ENCODE measurements around the gene KDM6A. TPM values are rescaled to one million over a fixed set of nuclear protein-coding genes. Genes with fewer than 3 reads are reported as not detected.
A peak's percentile ranks its signal among the peaks of the same experiment; 100 is the strongest.

The KDM6A gene
- total and polyA plus RNA-seq, 2 of the 13 experiments (the other 11 are each of a cell fraction or from before 2014, with no cell fraction given): 16.7 to 18.2 TPM

GRCh38 chrX:45134315-45134731 is 261.3 kb downstream of the KDM6A start:
- H2AFZ ChIP-seq (ENCODE audit: low read length): peak overlapping the region; percentile 88
- H3K4me3 ChIP-seq (replicated peaks in 1 of 3; ENCODE audit: insufficient read depth in 1 of 3, low read depth in 2 of 3, low read length in 3 of 3): peak overlapping the region; percentile 41 to 57 (median 55); a peak in 5 of 6 replicates
- in situ Hi-C loops (cut with HindIII; ENCODE audit: extremely low pct_ligation_motif_present, low pct_unique_long_range_greater_than_20kb): no loop called here
- H3K9me3 ChIP-seq (ENCODE audit: low read length): no peaks in the 10 kb centered on the region
- H3K27me3 ChIP-seq (ENCODE audit: control insufficient read depth in 1 of 2, insufficient read depth in 2 of 2, low read length in 2 of 2): no peaks in the 10 kb centered on the region
- intact Hi-C loops (cut with micrococcal nuclease; ENCODE audit: unreplicated experiment): no loop called here
- 5% methylated on average over 4 of the region's 7 CpGs for WGBS (ENCODE audit: low lambda C conversion rate)
- H3K27ac ChIP-seq (ENCODE audit: extremely low read length, insufficient read depth, low read length): peak overlapping the region; percentile 68
- H3K4me2 ChIP-seq (ENCODE audit: low read depth, low read length): peak overlapping the region; percentile 84
- H3K36me3 ChIP-seq (replicated peaks in 1 of 2; ENCODE audit: control insufficient read depth in 1 of 2, insufficient read depth in 2 of 2, low read length in 2 of 2): no peaks in the 10 kb centered on the region
- ChIA-PET CTCF (ENCODE audit: low intra/inter-chr PET ratio, low total read pairs) (no interaction called here), POLR2A (no interaction called here)
- ATAC-seq (peak; percentile 100), FAIRE-seq (peak; percentile 81), DNase-seq (ENCODE audit: low spot score) (peak; percentile 77)
- H3K9ac ChIP-seq (ENCODE audit: insufficient read depth, low read depth, low read length): peak overlapping the region; percentile 69
- H3K4me1 ChIP-seq (ENCODE audit: insufficient read depth, low read length): peaks cover 12% of the 10 kb centered on the region
- no peaks in the 10 kb centered on the region for H4K20me1 ChIP-seq (ENCODE audit: insufficient read depth, low read length)
- H3K79me2 ChIP-seq (ENCODE audit: insufficient read depth, low read length): no peaks in the 10 kb centered on the region
- no TSS peak for BruUV-seq (replicated peaks)
- TF ChIP-seq THRA (CRISPR knock-in tag; IDR thresholded peaks at IDR 0.05; ENCODE audit: borderline replicate concordance) (peak; percentile 85; the same call in 1 of the 2 replicates), ZMYM4 (CRISPR knock-in tag; IDR thresholded peaks at IDR 0.05) (peak; percentile 68), POGZ (CRISPR knock-in tag; IDR thresholded peaks at IDR 0.05) (0 out of 2 replicates have a peak, but pooled peaks have one; percentile 23), ZNF674 (CRISPR knock-in tag; IDR thresholded peaks at IDR 0.05; ENCODE audit: low read depth) (no peak), EP300 (IDR thresholded peaks at IDR 0.05; ENCODE audit: low read depth in 2 of 2, low read length in 2 of 2) (0 out of 4 replicates have a peak, but pooled peaks of 1 of the 2 experiments have one; percentile 14), EP300 (CRISPR knock-in tag; IDR thresholded peaks at IDR 0.05; ENCODE audit: borderline replicate concordance) (no peak), SALL1 (CRISPR knock-in tag; IDR thresholded peaks at IDR 0.05) (peak; percentile 53), ELF1 (CRISPR knock-in tag; IDR thresholded peaks at IDR 0.05) (peak; percentile 37; the same call in 1 of the 2 replicates), RARA (CRISPR knock-in tag; IDR thresholded peaks at IDR 0.05) (peak; percentile 47; the same call in 1 of the 2 replicates), RXRA (CRISPR knock-in tag; IDR thresholded peaks at IDR 0.05) (peak; percentile 91), ZNF644 (CRISPR knock-in tag; IDR thresholded peaks at IDR 0.05; ENCODE audit: low read depth) (peak; percentile 90), ZNF292 (CRISPR knock-in tag; IDR thresholded peaks at IDR 0.05; ENCODE audit: borderline replicate concordance, low read depth) (peak; percentile 85; the same call in 1 of the 2 replicates), POLR2G (IDR thresholded peaks at IDR 0.05; ENCODE audit: low read depth, low read length) (peak; percentile 64), PHF20 (CRISPR knock-in tag; IDR thresholded peaks at IDR 0.05) (no peak), TFDP1 (CRISPR knock-in tag; IDR thresholded peaks at IDR 0.05; ENCODE audit: borderline replicate concordance) (0 out of 2 replicates have a peak, but pooled peaks have one; percentile 14), ZFY (CRISPR knock-in tag; IDR thresholded peaks at IDR 0.05) (peak; percentile 89), AGO1 (IDR thresholded peaks at IDR 0.05; ENCODE audit: low read depth, low read length, poor library complexity, severe bottlenecking) (no peak), UBTF (CRISPR knock-in tag; IDR thresholded peaks at IDR 0.05) (peak; percentile 47; the same call in 1 of the 2 replicates), ZNF580 (CRISPR knock-in tag; IDR thresholded peaks at IDR 0.05; ENCODE audit: borderline replicate concordance, low read depth) (0 out of 2 replicates have a peak, but pooled peaks have one; percentile 21)
